LNCaP clone FGC (cell line): ENCODE data around the gene NFU1.

Source experiments
- DNase-seq: peaks from one replicate; pipeline ENCODE4 v3.0.0-alpha.2; 2011; ENCODE audit warnings: low read depth
- H3K4me3 ChIP-seq: 2 replicates; pipeline ENCODE4 v1.5.1; 2011; ENCODE audit warnings: mild to moderate bottlenecking, low read depth, low read length, control low read depth
- TF ChIP-seq, protein P1 (sequence below): IDR thresholded peaks from 2 replicates; pipeline ENCODE4 v1.5.1; 2012; ENCODE audit warnings: mild to moderate bottlenecking; ENCODE audit not compliant: control insufficient read depth, insufficient read depth; ENCODE audit errors: extremely low read depth

Gene NFU1

GRCh38 chr2:69376403-69376802 lies 60.8 kb downstream of the NFU1 start:
- no peak overlapping the region for H3K4me3 ChIP-seq
- no peak for DNase-seq

DNA sequence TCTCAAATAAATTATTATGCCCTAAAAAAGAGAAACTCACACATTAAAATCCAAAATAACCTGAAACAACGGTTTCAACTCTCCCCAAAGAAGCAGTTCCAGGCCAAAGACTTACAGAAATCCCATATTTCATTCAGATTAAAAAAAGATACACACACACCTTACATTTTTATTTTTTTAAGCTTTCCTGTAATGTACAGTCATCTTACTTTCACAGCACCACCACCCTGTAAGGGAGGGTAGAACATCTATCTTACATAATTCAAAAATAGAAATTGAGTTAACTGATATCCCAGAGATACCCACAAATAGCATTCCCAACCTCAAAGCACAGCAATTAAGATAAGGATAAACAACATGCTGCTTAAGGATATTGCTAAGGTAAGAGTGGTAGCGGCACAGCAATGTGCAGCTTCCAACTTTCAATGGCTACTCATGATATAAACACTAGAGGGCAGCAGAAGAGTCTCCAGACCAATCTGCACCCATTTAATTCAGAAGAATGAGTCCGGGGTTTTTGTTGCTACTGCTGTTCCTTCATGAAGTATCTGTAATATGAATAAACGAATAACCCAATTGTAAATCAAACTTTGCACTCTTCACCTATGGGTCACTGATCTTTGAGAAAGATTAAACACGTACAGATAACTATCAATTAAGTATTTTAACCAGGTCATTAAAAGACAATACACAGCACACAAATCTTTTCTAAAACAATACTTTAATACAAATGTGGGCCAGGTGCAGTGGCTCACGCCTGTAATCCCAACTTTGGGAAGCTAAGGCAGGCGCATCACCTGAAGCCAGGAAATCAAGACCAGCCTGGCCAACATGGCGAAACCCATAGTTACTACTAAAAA lies 61.5 kb downstream of the NFU1 start:
- H3K4me3 ChIP-seq, result no peak overlapping the region
- DNase-seq, result peak; percentile 6
- TF ChIP-seq, protein P1, sequence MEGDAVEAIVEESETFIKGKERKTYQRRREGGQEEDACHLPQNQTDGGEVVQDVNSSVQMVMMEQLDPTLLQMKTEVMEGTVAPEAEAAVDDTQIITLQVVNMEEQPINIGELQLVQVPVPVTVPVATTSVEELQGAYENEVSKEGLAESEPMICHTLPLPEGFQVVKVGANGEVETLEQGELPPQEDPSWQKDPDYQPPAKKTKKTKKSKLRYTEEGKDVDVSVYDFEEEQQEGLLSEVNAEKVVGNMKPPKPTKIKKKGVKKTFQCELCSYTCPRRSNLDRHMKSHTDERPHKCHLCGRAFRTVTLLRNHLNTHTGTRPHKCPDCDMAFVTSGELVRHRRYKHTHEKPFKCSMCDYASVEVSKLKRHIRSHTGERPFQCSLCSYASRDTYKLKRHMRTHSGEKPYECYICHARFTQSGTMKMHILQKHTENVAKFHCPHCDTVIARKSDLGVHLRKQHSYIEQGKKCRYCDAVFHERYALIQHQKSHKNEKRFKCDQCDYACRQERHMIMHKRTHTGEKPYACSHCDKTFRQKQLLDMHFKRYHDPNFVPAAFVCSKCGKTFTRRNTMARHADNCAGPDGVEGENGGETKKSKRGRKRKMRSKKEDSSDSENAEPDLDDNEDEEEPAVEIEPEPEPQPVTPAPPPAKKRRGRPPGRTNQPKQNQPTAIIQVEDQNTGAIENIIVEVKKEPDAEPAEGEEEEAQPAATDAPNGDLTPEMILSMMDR, result peak; percentile 23; the same call in 1 of the 2 replicates

More at GRCh38 chr2:69376403-69376802, 60.8 kb downstream of the NFU1 start:
- TF ChIP-seq, protein P1, result no peak

DNA sequence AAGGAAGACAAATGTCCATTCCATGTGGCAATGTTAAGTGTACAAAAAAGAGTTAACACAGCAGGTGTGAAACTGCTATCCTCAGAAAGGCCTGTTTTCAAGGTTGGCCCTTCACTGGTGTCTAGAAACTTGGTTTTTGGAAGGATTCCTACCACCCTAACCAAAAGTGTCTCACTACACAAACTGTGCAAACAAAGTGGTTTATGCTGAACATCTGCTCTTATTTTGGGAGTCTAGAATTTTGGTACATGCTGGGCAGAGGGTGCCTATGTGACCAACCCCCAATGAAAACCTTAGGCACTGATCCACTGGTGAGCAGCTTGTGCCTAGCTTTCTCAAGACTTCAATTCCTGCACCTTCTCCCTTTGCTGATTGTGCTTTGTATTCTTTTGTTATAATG lies 64.5 kb downstream of the NFU1 start:
- DNase-seq, result no peak
- TF ChIP-seq, protein P1, result no peak
- H3K4me3 ChIP-seq, result no peak overlapping the region

- DNase-seq, result no peak
- no peak overlapping the region for H3K4me3 ChIP-seq
- TF ChIP-seq, protein P1, result no peak
Observed at GRCh38 chr2:69369802-69370201, 67.4 kb downstream of the NFU1 start.

GRCh38 chr2:69368588-69368987 lies 68.6 kb downstream of the NFU1 start:
- no peak overlapping the region for H3K4me3 ChIP-seq
- TF ChIP-seq, protein P1, result no peak
- DNase-seq, result no peak

DNA sequence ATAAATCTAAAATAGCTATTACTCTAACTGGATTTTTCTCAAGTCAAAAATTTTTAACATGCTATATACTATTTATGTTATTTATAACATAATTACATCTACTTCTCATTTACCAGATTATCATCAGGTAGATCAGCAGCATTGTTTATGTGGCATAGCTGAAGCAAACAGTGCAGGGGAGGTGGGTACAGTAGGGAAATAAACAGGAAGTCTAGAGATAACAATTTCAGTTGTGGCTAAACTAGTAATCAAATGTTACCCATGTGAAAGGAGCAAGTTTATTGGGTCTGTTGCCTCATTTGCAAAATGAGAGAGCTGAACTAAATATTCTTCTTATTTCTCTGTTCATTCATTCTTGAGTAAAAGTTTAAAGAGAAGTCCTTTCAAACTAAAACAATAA lies 77.9 kb downstream of the NFU1 start:
- TF ChIP-seq, protein P1, result no peak
- no peak overlapping the region for H3K4me3 ChIP-seq
- DNase-seq, result no peak

- TF ChIP-seq, protein P1, result no peak
- H3K4me3 ChIP-seq, result no peak overlapping the region
- DNase-seq, result no peak
Observed at GRCh38 chr2:69358914-69359313, 78.3 kb downstream of the NFU1 start.
